ENCODE data around the gene EVI2A. TPM values are rescaled to one million over a fixed set of nuclear protein-coding genes. Genes with fewer than 3 reads are reported as not detected.

The EVI2A gene
- total and polyA plus RNA-seq, 10 of the 15 experiments (the other 5 are each of a cell fraction or from before 2014, with no cell fraction given), result 4.6 to 78.3 (median 25.7) TPM

GRCh38 chr17:31364012-31364411 lies 42.6 kb upstream of the EVI2A start (continued):
- TF ChIP-seq ETV6 (conservative IDR thresholded peaks at IDR 0.05 in 1 of 2, IDR thresholded peaks at IDR 0.05 in 1 of 2; ENCODE audit: borderline replicate concordance in 1 of 2, low read depth in 1 of 2) (no peak), ZNF622 (IDR thresholded peaks at IDR 0.05) (no peak), YY1 (IDR thresholded peaks at IDR 0.05; ENCODE audit: low read depth, low read length) (no peak)

DNA sequence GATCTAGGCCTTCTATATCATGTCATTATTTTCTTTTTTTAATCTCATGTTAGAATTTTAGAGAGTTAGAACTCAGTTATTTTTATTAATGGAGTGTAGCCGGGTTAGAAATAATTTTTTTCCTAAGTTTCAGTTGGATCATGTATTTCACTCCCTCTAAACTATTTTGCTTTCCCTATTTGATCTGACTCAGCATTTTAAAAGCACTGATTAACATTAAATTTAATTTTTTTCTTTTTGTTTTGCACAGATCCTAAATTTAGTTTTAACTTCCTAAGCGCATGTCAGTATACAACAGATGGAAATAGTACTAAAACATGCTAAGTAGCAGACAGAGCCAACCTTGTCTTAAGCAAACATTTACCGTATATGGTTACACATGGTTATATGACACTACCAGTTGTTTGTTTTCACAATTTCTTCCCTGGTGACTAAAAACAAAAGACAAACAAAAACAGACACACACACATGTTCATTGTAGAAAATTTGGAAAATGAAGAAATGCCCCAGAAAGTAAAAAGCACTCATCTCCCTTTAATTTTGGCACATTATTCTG lies 36.5 kb upstream of the EVI2A start:
- Histone ChIP-seq H3K27ac (ENCODE audit: control insufficient read depth, insufficient read depth) (no peak overlapping the region), H3K36me3 (ENCODE audit: control insufficient read depth in 2 of 2, insufficient read depth in 2 of 2, low read length in 1 of 2) (peaks cover 0 to 22% of the 10 kb centered on the region in 2 experiments; a peak in 2 of 4 replicates), H3K4me3 (no peak overlapping the region), H3K27me3 (replicated peaks in 1 of 2; ENCODE audit: control insufficient read depth in 2 of 2, insufficient read depth in 2 of 2, low read length in 1 of 2) (no peaks in the 10 kb centered on the region), H3K4me2 (ENCODE audit: control insufficient read depth, insufficient read depth) (no peak overlapping the region), H2AFZ (ENCODE audit: control insufficient read depth, low read depth, low read length) (no peak overlapping the region), H3K79me2 (ENCODE audit: control insufficient read depth, insufficient read depth, low read length) (no peaks in the 10 kb centered on the region), H3K9ac (ENCODE audit: control insufficient read depth, insufficient read depth, low read length) (no peak overlapping the region), H3K9me3 (replicated peaks; ENCODE audit: control insufficient read depth, insufficient read depth, low read length) (no peaks in the 10 kb centered on the region), H4K20me1 (ENCODE audit: control insufficient read depth, insufficient read depth) (no peaks in the 10 kb centered on the region), H3K4me1 (ENCODE audit: control insufficient read depth, insufficient read depth, low read length) (no peaks in the 10 kb centered on the region)
- no peak for DNase-seq (ENCODE audit: low read depth, low spot score)
- intact Hi-C loops (cut with micrococcal nuclease; ENCODE audit: unreplicated experiment) (no loop called here), in situ Hi-C loops (cut with MboI) (no loop called here)
- no peak for ATAC-seq
- ChIA-PET CTCF (no interaction called here), SMC1A (ENCODE audit: uncharacterized antibody, unreplicated experiment) (interaction anchor here (2.1 kb wide), 1 partner anchor 15 kb away, joined by 7 read pairs; no protein-coding TSS in a partner anchor), RAD21 (ENCODE audit: unreplicated experiment) (no interaction called here), POLR2A (no interaction called here)
- WGBS (ENCODE audit: insufficient coverage, insufficient replicate concordance, low lambda C conversion rate, missing lambda C conversion rate), result 81% methylated on average over 3 of the region's 3 CpGs
- TF ChIP-seq, protein P1, sequence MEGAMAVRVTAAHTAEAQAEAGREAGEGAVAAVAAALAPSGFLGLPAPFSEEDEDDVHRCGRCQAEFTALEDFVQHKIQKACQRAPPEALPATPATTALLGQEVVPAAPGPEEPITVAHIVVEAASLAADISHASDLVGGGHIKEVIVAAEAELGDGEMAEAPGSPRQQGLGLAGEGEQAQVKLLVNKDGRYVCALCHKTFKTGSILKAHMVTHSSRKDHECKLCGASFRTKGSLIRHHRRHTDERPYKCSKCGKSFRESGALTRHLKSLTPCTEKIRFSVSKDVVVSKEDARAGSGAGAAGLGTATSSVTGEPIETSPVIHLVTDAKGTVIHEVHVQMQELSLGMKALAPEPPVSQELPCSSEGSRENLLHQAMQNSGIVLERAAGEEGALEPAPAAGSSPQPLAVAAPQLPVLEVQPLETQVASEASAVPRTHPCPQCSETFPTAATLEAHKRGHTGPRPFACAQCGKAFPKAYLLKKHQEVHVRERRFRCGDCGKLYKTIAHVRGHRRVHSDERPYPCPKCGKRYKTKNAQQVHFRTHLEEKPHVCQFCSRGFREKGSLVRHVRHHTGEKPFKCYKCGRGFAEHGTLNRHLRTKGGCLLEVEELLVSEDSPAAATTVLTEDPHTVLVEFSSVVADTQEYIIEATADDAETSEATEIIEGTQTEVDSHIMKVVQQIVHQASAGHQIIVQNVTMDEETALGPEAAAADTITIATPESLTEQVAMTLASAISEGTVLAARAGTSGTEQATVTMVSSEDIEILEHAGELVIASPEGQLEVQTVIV (IDR thresholded peaks at IDR 0.05; ENCODE audit: borderline replicate concordance, partially characterized antibody), result no peak
- TF ChIP-seq CREM (IDR thresholded peaks at IDR 0.05; ENCODE audit: low read depth), result no peak
- TF ChIP-seq, protein P2, sequence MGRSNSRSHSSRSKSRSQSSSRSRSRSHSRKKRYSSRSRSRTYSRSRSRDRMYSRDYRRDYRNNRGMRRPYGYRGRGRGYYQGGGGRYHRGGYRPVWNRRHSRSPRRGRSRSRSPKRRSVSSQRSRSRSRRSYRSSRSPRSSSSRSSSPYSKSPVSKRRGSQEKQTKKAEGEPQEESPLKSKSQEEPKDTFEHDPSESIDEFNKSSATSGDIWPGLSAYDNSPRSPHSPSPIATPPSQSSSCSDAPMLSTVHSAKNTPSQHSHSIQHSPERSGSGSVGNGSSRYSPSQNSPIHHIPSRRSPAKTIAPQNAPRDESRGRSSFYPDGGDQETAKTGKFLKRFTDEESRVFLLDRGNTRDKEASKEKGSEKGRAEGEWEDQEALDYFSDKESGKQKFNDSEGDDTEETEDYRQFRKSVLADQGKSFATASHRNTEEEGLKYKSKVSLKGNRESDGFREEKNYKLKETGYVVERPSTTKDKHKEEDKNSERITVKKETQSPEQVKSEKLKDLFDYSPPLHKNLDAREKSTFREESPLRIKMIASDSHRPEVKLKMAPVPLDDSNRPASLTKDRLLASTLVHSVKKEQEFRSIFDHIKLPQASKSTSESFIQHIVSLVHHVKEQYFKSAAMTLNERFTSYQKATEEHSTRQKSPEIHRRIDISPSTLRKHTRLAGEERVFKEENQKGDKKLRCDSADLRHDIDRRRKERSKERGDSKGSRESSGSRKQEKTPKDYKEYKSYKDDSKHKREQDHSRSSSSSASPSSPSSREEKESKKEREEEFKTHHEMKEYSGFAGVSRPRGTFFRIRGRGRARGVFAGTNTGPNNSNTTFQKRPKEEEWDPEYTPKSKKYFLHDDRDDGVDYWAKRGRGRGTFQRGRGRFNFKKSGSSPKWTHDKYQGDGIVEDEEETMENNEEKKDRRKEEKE (IDR thresholded peaks at IDR 0.05), result no peak
- TF ChIP-seq, protein P3, sequence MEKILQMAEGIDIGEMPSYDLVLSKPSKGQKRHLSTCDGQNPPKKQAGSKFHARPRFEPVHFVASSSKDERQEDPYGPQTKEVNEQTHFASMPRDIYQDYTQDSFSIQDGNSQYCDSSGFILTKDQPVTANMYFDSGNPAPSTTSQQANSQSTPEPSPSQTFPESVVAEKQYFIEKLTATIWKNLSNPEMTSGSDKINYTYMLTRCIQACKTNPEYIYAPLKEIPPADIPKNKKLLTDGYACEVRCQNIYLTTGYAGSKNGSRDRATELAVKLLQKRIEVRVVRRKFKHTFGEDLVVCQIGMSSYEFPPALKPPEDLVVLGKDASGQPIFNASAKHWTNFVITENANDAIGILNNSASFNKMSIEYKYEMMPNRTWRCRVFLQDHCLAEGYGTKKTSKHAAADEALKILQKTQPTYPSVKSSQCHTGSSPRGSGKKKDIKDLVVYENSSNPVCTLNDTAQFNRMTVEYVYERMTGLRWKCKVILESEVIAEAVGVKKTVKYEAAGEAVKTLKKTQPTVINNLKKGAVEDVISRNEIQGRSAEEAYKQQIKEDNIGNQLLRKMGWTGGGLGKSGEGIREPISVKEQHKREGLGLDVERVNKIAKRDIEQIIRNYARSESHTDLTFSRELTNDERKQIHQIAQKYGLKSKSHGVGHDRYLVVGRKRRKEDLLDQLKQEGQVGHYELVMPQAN (conservative IDR thresholded peaks at IDR 0.05), result no peak
- TF ChIP-seq CHD2 (IDR thresholded peaks at IDR 0.05; ENCODE audit: borderline replicate concordance, low read depth, low read length), result no peak
- no peak for TF ChIP-seq TARDBP (IDR thresholded peaks at IDR 0.05; ENCODE audit: borderline replicate concordance)
- no peak for TF ChIP-seq LARP7 (IDR thresholded peaks at IDR 0.05)
- TF ChIP-seq MTA2 (IDR thresholded peaks at IDR 0.05; ENCODE audit: low read depth), result no peak
- TF ChIP-seq ZNF274 (IDR thresholded peaks at IDR 0.05; ENCODE audit: insufficient read depth, insufficient read length), result no peak
- no peak for TF ChIP-seq BMI1 (IDR thresholded peaks at IDR 0.05; ENCODE audit: borderline replicate concordance)
- no TSS peak for BruUV-seq (replicated peaks)
- FAIRE-seq, result no peak

All from GM12878 (cell line).